ENCODE data around the gene RSPH1.

Gene RSPH1

DNA sequence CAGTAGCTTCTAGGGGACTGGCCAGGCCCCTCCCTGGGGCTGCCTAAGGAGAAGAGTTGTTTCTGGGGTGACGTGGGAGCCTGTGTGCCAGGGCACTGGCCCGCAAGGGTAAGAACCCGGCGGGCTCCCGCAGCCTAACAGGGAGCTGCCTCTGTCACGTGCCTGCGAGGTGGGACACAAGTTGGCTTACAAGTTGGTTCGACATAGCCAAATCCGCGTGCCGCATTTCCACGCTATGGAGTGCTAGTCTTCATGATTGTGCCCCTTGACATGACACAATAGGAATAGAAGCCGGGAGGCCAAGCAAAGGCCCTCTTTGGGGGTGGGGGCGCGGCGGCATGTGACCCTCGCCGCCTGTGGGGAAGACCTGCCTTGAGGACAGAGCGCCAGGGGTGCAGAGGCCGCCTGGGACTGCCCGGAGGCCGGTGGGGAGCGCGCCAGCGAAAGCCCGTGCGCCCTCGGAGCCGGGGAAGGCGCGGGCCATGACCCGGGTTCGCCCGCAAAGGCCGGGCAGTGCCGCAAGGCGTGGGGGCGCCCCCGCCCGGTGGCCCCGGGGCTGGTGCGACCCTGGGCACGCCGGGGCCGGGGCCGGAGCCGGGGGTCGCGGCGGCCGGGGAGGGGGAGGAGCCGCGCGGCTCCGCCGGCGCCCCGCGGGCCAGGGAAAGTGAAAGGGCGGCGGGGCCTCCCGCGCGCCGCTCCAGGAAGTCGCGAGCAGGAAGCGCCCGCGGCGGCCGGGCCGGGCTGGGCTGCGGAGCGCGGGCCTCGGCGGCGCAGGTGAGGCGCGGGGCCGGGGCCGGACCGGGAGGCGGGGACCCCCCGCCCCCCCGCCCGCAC is 17.3 kb upstream of the RSPH1 start, which contains the start of gene SLC37A1:
SLC37A1 (plus strand) TSS at position 702 of the 834 bp plus-strand sequence. CDS start 4,603 bp downstream, outside the sequence.
- peak within 1 kb of the TSS; percentile 93 for H3K4me3 ChIP-seq (ENCODE audit: low read length)
- peaks cover 41% of the 10 kb centered on the region for H3K79me2 ChIP-seq (ENCODE audit: control insufficient read depth, low read length)
- peaks cover 22% of the 10 kb centered on the region for H3K36me3 ChIP-seq (ENCODE audit: control insufficient read depth, low read length)
- H3K27me3 ChIP-seq (ENCODE audit: control insufficient read depth, low read length), result no peaks in the 10 kb centered on the region
- peak within 1 kb of the TSS; percentile 53 for H3K27ac ChIP-seq (ENCODE audit: low read depth, low read length)
- peak within 1 kb of the TSS; percentile 90 for H3K4me2 ChIP-seq (ENCODE audit: low read length)
- 0 out of 2 replicates have a peak, but pooled peaks cover 7% of the 10 kb centered on the region for H4K20me1 ChIP-seq (ENCODE audit: control insufficient read depth, insufficient read depth, low read depth, low read length)
- no peaks in the 10 kb centered on the region for H3K9me2 ChIP-seq (replicated peaks; ENCODE audit: control insufficient read depth, low read length)
- peaks cover 18% of the 10 kb centered on the region for H3F3A ChIP-seq (ENCODE audit: control insufficient read depth, insufficient read depth)
- H3K9me3 ChIP-seq (ENCODE audit: control insufficient read depth, insufficient read depth, low read length), result no peaks in the 10 kb centered on the region
- no peak for TF ChIP-seq EZH2phosphoT487 (IDR thresholded peaks at IDR 0.05; ENCODE audit: borderline replicate concordance, low read length)
- TF ChIP-seq CTCF (IDR thresholded peaks at IDR 0.05; ENCODE audit: low read depth, low read length, poor library complexity, severe bottlenecking), result no peak
- H3K4me1 ChIP-seq (ENCODE audit: control insufficient read depth, low read length), result peaks cover 30% of the 10 kb centered on the region

GRCh38 chr21:42512346-42513034 is 16.5 kb upstream of the RSPH1 start:
- H3K36me3 ChIP-seq (ENCODE audit: control insufficient read depth, low read length), result peaks cover 15% of the 10 kb centered on the region
- H3K27ac ChIP-seq (ENCODE audit: low read depth, low read length), result no peak overlapping the region
- no peak overlapping the region; the same call in 1 of the 2 replicates for H3K4me3 ChIP-seq (ENCODE audit: low read length)
- H3K4me2 ChIP-seq (ENCODE audit: low read length), result peak overlapping the region; percentile 68; the same call in 1 of the 2 replicates
- TF ChIP-seq CTCF (IDR thresholded peaks at IDR 0.05; ENCODE audit: low read depth, low read length, poor library complexity, severe bottlenecking) (no peak), EZH2phosphoT487 (IDR thresholded peaks at IDR 0.05; ENCODE audit: borderline replicate concordance, low read length) (no peak)
- H3K9me2 ChIP-seq (replicated peaks; ENCODE audit: control insufficient read depth, low read length), result no peaks in the 10 kb centered on the region
- no peaks in the 10 kb centered on the region for H3K9me3 ChIP-seq (ENCODE audit: control insufficient read depth, insufficient read depth, low read length)
- H3K79me2 ChIP-seq (ENCODE audit: control insufficient read depth, low read length), result peaks cover 36% of the 10 kb centered on the region
- H3K4me1 ChIP-seq (ENCODE audit: control insufficient read depth, low read length), result peaks cover 30% of the 10 kb centered on the region
- H4K20me1 ChIP-seq (ENCODE audit: control insufficient read depth, insufficient read depth, low read depth, low read length), result 0 out of 2 replicates have a peak, but pooled peaks cover 7% of the 10 kb centered on the region
- peaks cover 18% of the 10 kb centered on the region for H3F3A ChIP-seq (ENCODE audit: control insufficient read depth, insufficient read depth)
- no peaks in the 10 kb centered on the region for H3K27me3 ChIP-seq (ENCODE audit: control insufficient read depth, low read length)

- Histone ChIP-seq H3K9me3 (ENCODE audit: control insufficient read depth, insufficient read depth, low read length) (no peaks in the 10 kb centered on the region), H3K36me3 (ENCODE audit: control insufficient read depth, low read length) (no peaks in the 10 kb centered on the region), H3K4me3 (ENCODE audit: low read length) (no peak overlapping the region), H3K4me1 (ENCODE audit: control insufficient read depth, low read length) (peaks cover 21% of the 10 kb centered on the region), H3K9me2 (replicated peaks; ENCODE audit: control insufficient read depth, low read length) (no peaks in the 10 kb centered on the region), H3K27me3 (ENCODE audit: control insufficient read depth, low read length) (no peaks in the 10 kb centered on the region), H4K20me1 (ENCODE audit: control insufficient read depth, insufficient read depth, low read depth, low read length) (no peaks in the 10 kb centered on the region), H3K4me2 (ENCODE audit: low read length) (no peak overlapping the region), H3F3A (ENCODE audit: control insufficient read depth, insufficient read depth) (no peaks in the 10 kb centered on the region), H3K27ac (ENCODE audit: low read depth, low read length) (no peak overlapping the region), H3K79me2 (ENCODE audit: control insufficient read depth, low read length) (peaks cover 4% of the 10 kb centered on the region; the same call in 1 of the 2 replicates)
- TF ChIP-seq EZH2phosphoT487 (IDR thresholded peaks at IDR 0.05; ENCODE audit: borderline replicate concordance, low read length), result no peak
- no peak for TF ChIP-seq CTCF (IDR thresholded peaks at IDR 0.05; ENCODE audit: low read depth, low read length, poor library complexity, severe bottlenecking)
Measured at GRCh38 chr21:42509244-42509643, 13.2 kb upstream of the RSPH1 start.
